Stimulated activated CD4-positive, alpha-beta T cell treated with anti-CD3 and anti-CD28 coated beads, Interleukin-2, amount 100 ng/mL, for 24 hours (primary cell): ENCODE results near the gene SPATA25.
A peak's percentile ranks its signal among the peaks of the same experiment; 100 is the strongest.
"Not testable (repeated sequence)": the region's sequence is repeated elsewhere in the genome, so short reads cannot be mapped to it uniquely, and the experiment has no call there.

Experiments
- DNase-seq, 2 donors: peaks; one replicate each; pipeline ENCODE4 v3.0.0-alpha.2; 2020

Gene SPATA25

DNA sequence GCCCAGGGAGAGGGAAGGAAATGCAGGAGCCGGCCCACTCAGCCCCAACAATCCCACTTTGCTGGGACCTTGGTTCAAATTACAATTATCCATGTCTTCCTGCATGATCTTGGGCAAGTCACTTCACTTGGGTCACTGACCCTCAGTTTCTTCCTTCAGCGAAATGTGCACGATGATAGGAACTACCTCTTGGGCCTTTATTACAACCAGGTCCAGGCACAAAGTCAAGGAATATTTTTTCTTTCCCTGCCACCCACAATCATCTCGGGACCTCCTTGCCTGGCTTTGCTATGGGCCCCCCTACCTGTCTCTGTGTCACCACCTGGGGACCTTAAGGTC is 24.9 kb upstream of the SPATA25 start:
- DNase-seq, result no peak

DNA sequence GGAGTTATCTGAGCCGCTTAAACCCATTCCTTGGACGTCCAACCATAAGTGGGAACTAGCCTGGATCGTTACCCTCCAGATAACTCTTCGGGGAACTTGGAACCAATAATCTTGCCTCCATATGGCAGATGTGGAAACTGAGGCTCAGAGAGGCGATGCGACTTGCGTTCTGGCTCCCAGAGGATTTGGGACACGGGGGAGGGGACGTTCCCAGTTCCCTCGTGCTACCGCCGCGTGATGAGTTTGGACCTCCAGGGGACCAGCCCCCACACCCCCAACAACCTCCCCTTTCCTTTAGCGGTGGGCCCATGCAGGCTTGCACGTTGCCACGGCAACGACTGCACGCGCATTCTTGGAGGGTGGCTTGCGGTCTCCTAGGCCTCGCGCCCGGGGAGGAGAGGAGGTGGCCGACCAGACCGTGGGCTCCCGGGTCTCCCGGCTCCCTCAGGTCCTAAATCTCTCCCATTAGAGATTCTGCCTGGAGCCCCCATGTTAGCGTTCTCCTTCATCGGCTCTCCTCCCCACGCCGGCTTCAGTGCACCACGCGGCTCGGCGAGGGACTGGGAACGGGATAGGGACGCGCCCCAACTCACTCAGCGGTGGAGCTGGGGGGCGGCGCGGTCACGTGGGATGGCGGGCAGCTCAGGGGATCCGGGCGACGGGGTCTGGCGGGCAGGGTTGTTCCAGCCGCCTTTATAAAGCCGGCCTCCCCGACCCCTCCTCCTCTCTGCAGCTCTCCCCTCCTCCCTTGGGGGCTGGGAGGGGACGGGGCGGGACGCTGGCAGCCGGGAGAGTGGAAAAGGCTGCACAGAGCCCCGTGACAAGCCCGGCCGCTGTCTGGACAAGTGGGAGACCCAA is 24.3 kb upstream of the SPATA25 start, which contains the start of gene PLTP:
PLTP (minus strand) TSS at position 670 of the 858 bp plus-strand sequence. CDS start 703 bp downstream, outside the sequence.
- DNase-seq, result peak; percentile 29 to 38

DNA sequence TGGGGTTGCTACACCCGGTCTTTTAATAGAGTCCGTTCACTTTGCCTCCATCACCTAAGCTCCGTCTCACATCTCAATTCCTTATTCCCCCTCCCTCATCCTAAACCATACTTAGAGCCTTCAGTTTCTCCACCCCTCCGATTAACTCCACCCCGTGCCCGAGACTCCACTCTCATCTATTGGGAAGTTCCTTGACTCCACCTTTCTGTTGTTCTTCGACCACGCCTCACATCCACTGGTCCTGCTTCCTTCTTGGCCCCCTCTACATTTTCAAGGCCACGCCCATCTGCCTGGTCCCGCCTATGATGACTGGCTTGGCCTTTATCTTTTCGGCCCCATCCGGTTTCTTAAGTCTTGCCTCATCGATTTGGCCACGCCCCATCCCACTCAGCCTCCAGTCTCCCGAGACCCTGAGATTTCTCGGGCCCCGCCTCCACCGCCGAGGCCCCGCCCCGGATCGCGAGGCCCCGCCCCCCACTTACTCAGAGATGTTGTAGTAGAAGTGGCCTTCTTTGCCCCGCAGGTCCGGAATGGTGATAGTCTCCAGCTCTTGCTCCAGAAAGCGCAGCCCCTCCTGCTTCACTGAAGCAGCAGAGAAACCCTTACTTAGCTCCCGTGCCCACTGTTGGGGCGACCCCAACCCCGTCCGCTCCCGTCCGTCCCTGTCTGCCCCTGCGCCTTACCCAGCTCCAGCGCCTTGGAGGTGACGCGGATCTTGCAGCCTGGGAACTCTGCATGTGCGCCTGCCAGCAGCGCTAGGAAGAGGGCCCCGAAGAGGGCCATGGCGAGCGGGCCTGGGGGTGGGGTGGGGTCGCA is 23.5 kb upstream of the SPATA25 start:
- peak; percentile 93 to 97 for DNase-seq

DNA sequence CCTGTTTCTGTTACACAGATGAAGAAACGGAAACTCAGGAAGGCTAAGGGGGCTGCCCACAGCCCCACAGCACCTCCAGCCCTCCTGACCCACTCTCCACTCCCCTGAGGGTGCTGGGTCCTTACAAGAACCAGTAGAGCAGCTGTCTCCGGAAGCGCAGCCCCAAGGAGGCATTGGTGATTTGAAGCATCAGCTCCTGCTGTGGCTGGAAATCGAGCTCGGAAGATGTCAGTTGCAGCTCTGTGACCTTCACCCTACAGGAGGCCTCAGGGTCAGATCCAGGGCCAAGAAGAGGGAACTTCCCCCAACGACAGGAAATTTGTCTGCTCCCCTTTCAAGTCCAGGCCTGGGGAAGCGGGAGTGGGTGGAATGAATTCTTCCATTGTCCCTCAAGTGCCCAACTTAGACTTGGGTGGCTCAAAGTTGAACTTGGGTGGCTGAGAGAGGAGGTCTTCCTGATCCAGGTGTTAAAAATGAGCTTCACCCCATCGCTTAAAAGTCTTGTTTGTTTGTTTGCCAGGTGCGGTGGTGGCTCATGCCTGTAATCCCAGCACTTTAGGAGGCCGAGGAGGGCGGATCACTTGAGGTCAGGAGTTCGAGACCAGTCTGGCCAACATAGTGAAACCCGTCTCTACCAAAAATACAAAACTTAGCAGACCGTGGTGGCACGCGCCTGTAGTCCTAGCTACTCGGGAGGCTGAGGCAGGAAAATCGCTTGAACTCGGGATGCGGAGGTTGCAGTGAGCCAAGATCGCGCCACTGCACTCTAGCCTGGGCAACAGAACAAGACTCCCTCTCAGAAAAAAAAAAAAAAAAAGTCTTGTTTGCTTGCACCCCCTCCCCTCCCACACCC is 22.6 kb upstream of the SPATA25 start:
- no peak for DNase-seq

DNA sequence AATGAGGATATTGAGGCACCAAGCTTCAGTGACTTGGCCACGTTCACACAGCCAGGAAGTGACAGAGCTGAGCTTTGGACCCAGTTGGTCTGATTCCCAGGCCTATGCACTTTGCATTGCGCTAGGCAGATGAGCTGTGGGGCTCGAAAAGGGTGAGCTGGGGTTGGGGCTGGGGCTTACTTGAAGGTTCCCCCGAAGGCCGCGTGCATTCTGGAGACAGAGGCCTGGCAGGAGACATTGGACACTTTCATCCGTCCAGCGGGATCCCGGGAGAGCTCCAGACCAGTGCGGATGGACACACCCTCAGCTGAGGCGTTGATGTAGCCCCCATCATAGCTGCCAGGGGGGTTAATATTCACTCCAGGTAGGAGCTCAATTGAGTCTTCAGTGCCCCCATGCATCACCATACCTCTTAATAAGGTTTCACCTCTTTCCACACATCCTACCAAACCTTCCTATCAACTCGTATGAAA is 21.9 kb upstream of the SPATA25 start:
- no peak for DNase-seq

DNA sequence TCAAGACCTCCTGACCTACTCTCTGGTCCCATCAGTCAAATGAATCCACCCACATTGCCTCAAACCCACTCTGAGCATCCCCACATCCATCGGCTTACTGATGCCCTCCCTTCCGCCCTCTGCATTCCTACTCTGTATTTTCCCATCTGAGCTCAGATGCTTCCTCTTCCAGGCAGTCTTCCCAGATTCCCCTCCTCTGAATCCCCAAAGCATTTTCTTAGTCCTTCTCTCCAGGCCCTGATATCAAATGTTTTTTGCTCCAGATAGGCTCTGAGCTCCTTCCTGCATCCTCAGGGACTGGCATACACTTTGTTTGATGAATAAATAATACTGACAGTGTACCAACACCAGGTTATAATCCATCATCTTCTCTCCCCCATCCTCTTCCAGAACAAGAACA is 20.7 kb upstream of the SPATA25 start:
- no peak for DNase-seq

DNA sequence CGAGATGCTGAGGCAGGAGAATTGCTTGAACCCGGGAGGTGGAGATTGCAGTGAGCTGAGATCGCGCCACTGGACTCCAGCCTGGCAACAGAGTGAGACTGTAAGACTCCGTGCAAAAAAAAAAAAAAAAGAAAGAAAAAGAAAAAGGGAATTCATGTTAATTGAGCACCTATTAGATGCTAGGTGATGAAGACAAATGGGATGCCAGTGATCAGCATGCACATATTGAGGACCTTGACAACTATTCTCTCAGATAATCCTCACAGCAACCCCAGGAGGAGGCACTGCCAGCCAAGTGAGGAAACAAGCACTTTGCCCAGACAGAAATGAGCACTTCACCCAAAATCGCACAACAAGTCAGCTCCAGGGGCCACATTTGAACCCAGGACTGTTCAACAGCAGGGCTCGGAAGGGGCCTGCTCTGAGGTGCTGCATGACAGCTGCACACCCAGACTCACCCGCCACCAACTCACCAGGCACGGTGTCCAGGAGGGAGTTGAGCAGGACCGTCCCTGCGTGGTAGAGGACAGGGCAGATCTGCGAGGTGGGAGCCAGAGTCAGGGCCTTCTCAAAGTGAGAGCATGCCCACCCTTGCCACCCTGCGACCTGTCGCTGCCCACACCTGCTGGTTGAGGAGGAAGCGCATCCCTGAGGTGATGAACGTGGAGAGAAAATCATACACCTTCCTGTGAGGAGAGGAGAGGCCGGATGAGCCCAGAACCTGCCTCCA is 20.0 kb upstream of the SPATA25 start:
- no peak for DNase-seq

DNA sequence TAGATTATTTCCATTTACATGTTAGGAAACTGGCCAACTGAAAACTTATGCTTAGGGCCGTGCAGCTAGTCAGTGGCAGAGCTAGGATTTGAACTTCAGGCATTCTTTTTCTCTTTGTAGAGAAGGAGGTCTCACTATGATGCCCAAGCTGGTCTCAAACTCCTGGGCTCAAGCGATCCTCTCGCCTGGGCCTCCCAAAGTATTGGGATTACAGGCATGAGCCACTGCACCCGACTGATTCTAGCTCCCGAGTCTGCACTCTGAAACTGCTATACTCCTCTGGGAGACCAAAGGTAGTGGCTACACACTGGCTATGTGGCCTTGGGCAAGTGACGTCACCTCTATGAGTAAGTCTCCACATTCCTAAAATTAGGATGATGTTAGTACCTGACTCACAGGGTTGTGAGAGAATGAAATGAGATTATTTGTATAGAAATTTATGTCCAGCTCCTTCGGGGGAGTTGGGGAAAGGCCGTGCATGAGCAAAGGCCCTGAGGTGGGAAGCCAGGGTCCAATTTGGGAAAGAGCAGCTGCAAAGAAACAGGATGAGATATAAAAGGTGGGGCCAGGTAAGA is 18.2 kb upstream of the SPATA25 start:
- no peak for DNase-seq

- no peak for DNase-seq
Observed at GRCh38 chr20:45904583-45905504, 17.4 kb upstream of the SPATA25 start.

- no peak for DNase-seq
Observed at GRCh38 chr20:45902199-45902701, 14.8 kb upstream of the SPATA25 start.

GRCh38 chr20:45901332-45901731 is 13.9 kb upstream of the SPATA25 start:
- DNase-seq, result not testable (repeated sequence)

GRCh38 chr20:45899046-45899835 is 11.8 kb upstream of the SPATA25 start:
- DNase-seq, result no peak

- DNase-seq, result no peak
Observed at GRCh38 chr20:45898285-45898684, 10.9 kb upstream of the SPATA25 start.

DNA sequence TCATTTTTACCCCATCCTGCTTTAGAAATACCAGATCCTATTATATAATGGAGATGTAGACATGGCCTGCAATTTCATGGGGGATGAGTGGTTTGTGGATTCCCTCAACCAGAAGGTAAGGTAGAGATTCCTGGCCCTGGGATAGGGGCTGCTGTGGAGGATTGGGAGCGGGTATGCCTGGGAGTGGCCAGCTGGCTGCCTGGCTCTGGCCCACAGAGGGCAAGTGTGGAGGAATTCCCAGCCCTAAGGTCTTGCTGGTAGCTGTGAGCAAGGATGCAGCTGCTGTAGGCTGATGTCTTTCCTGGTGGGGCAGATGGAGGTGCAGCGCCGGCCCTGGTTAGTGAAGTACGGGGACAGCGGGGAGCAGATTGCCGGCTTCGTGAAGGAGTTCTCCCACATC is 10.3 kb upstream of the SPATA25 start:
- DNase-seq, result no peak

DNA sequence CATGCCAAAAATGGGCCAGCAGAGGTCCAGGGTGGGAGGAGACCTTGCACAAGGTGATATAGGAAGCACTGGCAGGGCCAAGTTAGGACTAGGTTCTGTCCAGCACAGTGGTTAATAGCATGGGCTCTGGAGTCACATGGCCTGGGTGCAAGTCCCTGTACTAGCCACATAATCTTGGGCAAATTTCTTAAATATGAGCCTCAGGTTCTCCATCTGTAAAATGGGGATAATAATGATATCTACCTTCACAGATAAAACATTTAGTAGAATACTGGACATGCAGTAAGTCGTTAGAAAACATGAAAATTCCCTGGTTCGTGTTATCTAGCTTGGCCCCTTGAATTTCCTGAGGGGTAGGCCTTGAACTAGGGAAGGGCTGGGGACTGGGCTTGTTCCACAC is 9.9 kb upstream of the SPATA25 start:
- DNase-seq, result no peak

DNA sequence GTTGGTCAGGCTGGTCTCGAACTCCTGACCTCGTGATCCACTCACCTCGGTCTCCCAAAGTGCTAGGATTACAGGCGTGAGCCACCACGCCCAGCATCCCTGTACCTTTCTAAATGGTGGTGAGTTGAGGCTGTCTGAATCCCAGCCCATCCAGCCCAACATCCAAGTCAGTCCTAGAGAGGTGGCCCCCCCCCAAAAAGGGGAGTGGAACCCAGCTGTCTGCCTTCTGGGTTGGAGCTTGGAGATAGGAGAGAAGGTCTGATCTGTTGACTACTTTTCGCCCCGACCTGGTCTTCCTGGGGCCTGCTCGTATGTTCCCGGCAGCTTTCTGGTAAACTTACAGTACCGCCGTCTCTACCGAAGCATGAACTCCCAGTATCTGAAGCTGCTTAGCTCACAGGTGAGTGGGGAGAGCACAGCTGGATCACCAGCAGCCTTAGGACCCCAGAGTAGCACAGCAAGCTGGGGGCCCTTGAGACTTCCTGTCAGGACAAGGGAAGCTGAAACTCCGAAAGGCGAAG is 9.3 kb upstream of the SPATA25 start:
- DNase-seq, result no peak

GRCh38 chr20:45894797-45895196 is 7.4 kb upstream of the SPATA25 start:
- DNase-seq, result no peak

- DNase-seq, result no peak
Observed at GRCh38 chr20:45893831-45894230, 6.4 kb upstream of the SPATA25 start.

DNA sequence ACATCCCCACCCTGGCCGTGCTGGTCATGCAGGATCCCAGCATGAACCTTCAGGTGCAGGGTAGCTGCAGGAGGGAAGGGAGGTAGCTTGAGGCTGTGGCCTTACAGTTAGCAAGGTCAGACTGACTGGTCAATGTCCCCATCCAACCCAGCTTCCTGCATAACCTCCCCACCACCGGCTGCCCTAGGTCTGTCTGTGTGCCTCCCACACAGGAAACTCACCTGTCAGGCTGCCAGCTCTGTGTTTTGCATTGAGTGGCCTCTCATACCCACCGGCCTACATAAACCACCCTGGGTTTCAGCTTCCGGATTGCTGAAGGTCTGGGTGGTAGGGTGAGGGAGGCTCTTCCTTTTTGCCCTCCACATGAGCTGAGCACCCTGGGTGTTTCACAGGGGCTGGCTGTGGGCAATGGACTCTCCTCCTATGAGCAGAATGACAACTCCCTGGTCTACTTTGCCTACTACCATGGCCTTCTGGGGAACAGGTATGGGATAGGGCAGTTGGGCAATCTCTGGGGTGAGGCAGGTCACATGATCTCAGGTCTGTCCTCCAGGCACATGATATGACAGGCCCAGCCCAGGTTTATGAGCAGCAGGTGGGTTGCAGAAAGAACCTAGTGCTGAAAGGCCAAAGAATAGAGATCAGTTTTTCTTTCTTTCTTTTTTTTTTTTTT is 5.5 kb upstream of the SPATA25 start:
- peak in 1 of 2 donors; percentile 31 for DNase-seq
